ENCODE data around the gene GPATCH1.

The GPATCH1 gene

GRCh38 chr19:33130433-33130832, 49.5 kb downstream of the GPATCH1 start:
- no peak for DNase-seq (ENCODE audit: extremely low read depth, low read depth)
- TF ChIP-seq, protein P1, sequence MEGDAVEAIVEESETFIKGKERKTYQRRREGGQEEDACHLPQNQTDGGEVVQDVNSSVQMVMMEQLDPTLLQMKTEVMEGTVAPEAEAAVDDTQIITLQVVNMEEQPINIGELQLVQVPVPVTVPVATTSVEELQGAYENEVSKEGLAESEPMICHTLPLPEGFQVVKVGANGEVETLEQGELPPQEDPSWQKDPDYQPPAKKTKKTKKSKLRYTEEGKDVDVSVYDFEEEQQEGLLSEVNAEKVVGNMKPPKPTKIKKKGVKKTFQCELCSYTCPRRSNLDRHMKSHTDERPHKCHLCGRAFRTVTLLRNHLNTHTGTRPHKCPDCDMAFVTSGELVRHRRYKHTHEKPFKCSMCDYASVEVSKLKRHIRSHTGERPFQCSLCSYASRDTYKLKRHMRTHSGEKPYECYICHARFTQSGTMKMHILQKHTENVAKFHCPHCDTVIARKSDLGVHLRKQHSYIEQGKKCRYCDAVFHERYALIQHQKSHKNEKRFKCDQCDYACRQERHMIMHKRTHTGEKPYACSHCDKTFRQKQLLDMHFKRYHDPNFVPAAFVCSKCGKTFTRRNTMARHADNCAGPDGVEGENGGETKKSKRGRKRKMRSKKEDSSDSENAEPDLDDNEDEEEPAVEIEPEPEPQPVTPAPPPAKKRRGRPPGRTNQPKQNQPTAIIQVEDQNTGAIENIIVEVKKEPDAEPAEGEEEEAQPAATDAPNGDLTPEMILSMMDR (IDR thresholded peaks at IDR 0.05; ENCODE audit: low read depth, low read length, missing control alignments): no peak
- no peak overlapping the region for H3K4me3 ChIP-seq (replicated peaks; ENCODE audit: low read depth, low read length)

DNA sequence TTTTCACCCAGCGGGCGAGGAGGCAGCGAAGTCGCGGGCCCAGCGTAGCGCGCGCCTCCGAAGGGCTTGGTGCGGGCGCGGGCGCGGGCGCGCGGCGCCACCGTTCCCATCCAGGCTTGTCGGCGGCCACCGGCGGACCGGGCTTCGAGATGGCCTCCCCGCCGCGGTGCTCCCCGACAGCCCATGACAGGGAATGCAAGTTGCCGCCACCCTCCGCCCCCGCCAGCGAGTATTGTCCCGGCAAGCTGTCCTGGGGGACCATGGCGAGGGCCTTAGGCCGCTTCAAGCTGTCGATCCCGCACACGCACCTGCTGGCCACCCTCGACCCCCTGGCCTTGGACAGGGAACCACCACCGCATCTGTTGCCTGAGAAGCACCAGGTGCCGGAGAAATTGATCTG, 51.0 kb downstream of the GPATCH1 start, which contains the start of gene WDR88:
TSS of gene WDR88 (plus strand) at position 94 of the 400 bp plus-strand sequence. CDS start at position 150, 56 bp downstream.
- DNase-seq (ENCODE audit: extremely low read depth, low read depth): no peak
- H3K4me3 ChIP-seq (replicated peaks; ENCODE audit: low read depth, low read length): no peak within 1 kb of the TSS
- TF ChIP-seq, protein P1 (IDR thresholded peaks at IDR 0.05; ENCODE audit: low read depth, low read length, missing control alignments): no peak

DNA sequence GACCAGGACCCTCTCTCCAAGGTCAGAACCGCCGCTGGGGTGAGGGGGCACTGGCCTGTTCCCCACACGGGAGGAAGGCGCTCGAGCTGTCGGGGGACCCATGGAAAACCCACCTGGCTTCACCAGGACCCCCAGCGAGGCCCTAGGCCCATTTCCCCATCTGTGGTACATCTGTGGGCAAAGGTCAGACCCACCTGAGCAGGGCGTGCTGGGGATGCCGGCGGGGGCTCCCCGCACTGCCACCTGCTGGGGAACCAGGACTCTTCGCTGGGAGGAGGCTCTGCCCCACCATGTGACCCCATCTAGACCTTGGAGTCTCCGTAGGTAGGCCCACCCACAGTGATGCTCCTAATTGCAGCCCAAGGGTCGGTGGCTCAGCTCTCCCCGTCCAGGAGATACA, 51.4 kb downstream of the GPATCH1 start:
- H3K4me3 ChIP-seq (replicated peaks; ENCODE audit: low read depth, low read length): no peak overlapping the region
- no peak for DNase-seq (ENCODE audit: extremely low read depth, low read depth)
- TF ChIP-seq, protein P1 (IDR thresholded peaks at IDR 0.05; ENCODE audit: low read depth, low read length, missing control alignments): peak; percentile 47

GRCh38 chr19:33133438-33134031, 52.6 kb downstream of the GPATCH1 start:
- DNase-seq (ENCODE audit: extremely low read depth, low read depth): peak; percentile 25
- TF ChIP-seq, protein P1 (IDR thresholded peaks at IDR 0.05; ENCODE audit: low read depth, low read length, missing control alignments): no peak
- no peak overlapping the region for H3K4me3 ChIP-seq (replicated peaks; ENCODE audit: low read depth, low read length)

GRCh38 chr19:33134571-33135041, 53.6 kb downstream of the GPATCH1 start:
- H3K4me3 ChIP-seq (replicated peaks; ENCODE audit: low read depth, low read length): no peak overlapping the region
- TF ChIP-seq, protein P1 (IDR thresholded peaks at IDR 0.05; ENCODE audit: low read depth, low read length, missing control alignments): no peak
- DNase-seq (ENCODE audit: extremely low read depth, low read depth): no peak

GRCh38 chr19:33139165-33139564, 58.2 kb downstream of the GPATCH1 start:
- no peak overlapping the region for H3K4me3 ChIP-seq (replicated peaks; ENCODE audit: low read depth, low read length)
- TF ChIP-seq, protein P1 (IDR thresholded peaks at IDR 0.05; ENCODE audit: low read depth, low read length, missing control alignments): no peak
- no peak for DNase-seq (ENCODE audit: extremely low read depth, low read depth)
